ENCODE measurements around the gene KIAA1755.

DNA sequence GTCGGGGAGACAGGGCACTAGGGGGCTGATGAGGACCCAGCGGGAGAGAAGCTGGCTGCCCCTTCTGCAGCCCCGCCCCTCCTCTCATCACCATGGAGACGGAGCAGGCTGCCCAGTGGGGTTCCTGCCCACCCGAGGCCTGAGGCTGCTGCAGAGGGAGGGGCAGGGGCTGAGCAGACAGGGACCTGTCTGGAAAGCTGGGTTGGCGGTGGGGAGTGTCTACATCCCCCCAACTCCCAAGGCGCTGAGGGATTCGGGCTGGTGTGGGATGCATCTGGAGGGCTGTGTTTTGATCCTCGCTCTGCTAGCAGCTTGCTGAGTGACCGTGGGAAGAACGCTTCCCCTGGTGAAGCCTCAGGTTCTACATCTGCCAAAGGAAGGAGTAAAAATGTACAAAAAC lies 42.3 kb upstream of the KIAA1755 start:
- TF ChIP-seq SIN3A (IDR thresholded peaks at IDR 0.05; ENCODE audit: borderline replicate concordance, low read depth, low read length) (no peak), POLR2AphosphoS5 (IDR thresholded peaks at IDR 0.05; ENCODE audit: low read depth, low read length) (no peak), FOSL2 (IDR thresholded peaks at IDR 0.05; ENCODE audit: borderline replicate concordance, low read depth) (no peak), NFIC (IDR thresholded peaks at IDR 0.05; ENCODE audit: borderline replicate concordance) (no peak), RAD21 (IDR thresholded peaks at IDR 0.05; ENCODE audit: low read length) (no peak), JUND (IDR thresholded peaks at IDR 0.05) (no peak)
- TF ChIP-seq, protein P1, sequence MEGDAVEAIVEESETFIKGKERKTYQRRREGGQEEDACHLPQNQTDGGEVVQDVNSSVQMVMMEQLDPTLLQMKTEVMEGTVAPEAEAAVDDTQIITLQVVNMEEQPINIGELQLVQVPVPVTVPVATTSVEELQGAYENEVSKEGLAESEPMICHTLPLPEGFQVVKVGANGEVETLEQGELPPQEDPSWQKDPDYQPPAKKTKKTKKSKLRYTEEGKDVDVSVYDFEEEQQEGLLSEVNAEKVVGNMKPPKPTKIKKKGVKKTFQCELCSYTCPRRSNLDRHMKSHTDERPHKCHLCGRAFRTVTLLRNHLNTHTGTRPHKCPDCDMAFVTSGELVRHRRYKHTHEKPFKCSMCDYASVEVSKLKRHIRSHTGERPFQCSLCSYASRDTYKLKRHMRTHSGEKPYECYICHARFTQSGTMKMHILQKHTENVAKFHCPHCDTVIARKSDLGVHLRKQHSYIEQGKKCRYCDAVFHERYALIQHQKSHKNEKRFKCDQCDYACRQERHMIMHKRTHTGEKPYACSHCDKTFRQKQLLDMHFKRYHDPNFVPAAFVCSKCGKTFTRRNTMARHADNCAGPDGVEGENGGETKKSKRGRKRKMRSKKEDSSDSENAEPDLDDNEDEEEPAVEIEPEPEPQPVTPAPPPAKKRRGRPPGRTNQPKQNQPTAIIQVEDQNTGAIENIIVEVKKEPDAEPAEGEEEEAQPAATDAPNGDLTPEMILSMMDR (IDR thresholded peaks at IDR 0.05): no peak
- TF ChIP-seq, protein P2, sequence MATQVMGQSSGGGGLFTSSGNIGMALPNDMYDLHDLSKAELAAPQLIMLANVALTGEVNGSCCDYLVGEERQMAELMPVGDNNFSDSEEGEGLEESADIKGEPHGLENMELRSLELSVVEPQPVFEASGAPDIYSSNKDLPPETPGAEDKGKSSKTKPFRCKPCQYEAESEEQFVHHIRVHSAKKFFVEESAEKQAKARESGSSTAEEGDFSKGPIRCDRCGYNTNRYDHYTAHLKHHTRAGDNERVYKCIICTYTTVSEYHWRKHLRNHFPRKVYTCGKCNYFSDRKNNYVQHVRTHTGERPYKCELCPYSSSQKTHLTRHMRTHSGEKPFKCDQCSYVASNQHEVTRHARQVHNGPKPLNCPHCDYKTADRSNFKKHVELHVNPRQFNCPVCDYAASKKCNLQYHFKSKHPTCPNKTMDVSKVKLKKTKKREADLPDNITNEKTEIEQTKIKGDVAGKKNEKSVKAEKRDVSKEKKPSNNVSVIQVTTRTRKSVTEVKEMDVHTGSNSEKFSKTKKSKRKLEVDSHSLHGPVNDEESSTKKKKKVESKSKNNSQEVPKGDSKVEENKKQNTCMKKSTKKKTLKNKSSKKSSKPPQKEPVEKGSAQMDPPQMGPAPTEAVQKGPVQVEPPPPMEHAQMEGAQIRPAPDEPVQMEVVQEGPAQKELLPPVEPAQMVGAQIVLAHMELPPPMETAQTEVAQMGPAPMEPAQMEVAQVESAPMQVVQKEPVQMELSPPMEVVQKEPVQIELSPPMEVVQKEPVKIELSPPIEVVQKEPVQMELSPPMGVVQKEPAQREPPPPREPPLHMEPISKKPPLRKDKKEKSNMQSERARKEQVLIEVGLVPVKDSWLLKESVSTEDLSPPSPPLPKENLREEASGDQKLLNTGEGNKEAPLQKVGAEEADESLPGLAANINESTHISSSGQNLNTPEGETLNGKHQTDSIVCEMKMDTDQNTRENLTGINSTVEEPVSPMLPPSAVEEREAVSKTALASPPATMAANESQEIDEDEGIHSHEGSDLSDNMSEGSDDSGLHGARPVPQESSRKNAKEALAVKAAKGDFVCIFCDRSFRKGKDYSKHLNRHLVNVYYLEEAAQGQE (IDR thresholded peaks at IDR 0.05; ENCODE audit: low read depth, low read length): no peak
- TF ChIP-seq, protein P3, sequence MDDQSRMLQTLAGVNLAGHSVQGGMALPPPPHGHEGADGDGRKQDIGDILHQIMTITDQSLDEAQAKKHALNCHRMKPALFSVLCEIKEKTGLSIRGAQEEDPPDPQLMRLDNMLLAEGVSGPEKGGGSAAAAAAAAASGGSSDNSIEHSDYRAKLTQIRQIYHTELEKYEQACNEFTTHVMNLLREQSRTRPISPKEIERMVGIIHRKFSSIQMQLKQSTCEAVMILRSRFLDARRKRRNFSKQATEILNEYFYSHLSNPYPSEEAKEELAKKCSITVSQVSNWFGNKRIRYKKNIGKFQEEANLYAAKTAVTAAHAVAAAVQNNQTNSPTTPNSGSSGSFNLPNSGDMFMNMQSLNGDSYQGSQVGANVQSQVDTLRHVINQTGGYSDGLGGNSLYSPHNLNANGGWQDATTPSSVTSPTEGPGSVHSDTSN (IDR thresholded peaks at IDR 0.05): no peak

Measured in SK-N-SH (cell line).